GM21515 (cell line): ENCODE results near the gene ADAM12.
"Not testable (repeated sequence)": the region's sequence is repeated elsewhere in the genome, so short reads cannot be mapped to it uniquely, and the experiment has no call there.

Experiments used
- ATAC-seq: cut with Tn5 transposase; IDR thresholded peaks from one replicate; pipeline ENCODE4 v1.9.1; 2021; ENCODE audit not compliant: unreplicated experiment

Gene ADAM12

GRCh38 chr10:125999694-126000093 is 388.6 kb downstream of the ADAM12 start:
- no peak for ATAC-seq

GRCh38 chr10:125997586-125997985 is 390.7 kb downstream of the ADAM12 start:
- no peak for ATAC-seq

GRCh38 chr10:125995726-125996304 is 392.5 kb downstream of the ADAM12 start:
- no peak for ATAC-seq

- no peak for ATAC-seq
Observed at GRCh38 chr10:125994601-125995000, 393.7 kb downstream of the ADAM12 start.

GRCh38 chr10:125992254-125992653 is 396.0 kb downstream of the ADAM12 start:
- no peak for ATAC-seq

- ATAC-seq = no peak
Observed at GRCh38 chr10:125991392-125991791, 396.9 kb downstream of the ADAM12 start.

GRCh38 chr10:125990974-125991373 is 397.3 kb downstream of the ADAM12 start:
- ATAC-seq = no peak

GRCh38 chr10:125989791-125990190 is 398.5 kb downstream of the ADAM12 start:
- ATAC-seq = no peak

GRCh38 chr10:125985557-125986240 is 402.6 kb downstream of the ADAM12 start:
- no peak for ATAC-seq

- no peak for ATAC-seq
Observed at GRCh38 chr10:125984865-125985495, 403.3 kb downstream of the ADAM12 start.

- no peak for ATAC-seq
Observed at GRCh38 chr10:125984346-125984745, 403.9 kb downstream of the ADAM12 start.

- no peak for ATAC-seq
Observed at GRCh38 chr10:125983656-125984055, 404.6 kb downstream of the ADAM12 start.

- ATAC-seq = no peak
Observed at GRCh38 chr10:125983161-125983560, 405.1 kb downstream of the ADAM12 start.

- ATAC-seq = peak; percentile 84
Observed at GRCh38 chr10:125982260-125982948, 405.9 kb downstream of the ADAM12 start.

- ATAC-seq = no peak
Observed at GRCh38 chr10:125980521-125981035, 407.7 kb downstream of the ADAM12 start.

GRCh38 chr10:125979976-125980375 is 408.3 kb downstream of the ADAM12 start:
- ATAC-seq = no peak

GRCh38 chr10:125976960-125977605 is 411.2 kb downstream of the ADAM12 start:
- ATAC-seq = no peak

- not testable (repeated sequence) for ATAC-seq
Observed at GRCh38 chr10:125970077-125970630, 418.1 kb downstream of the ADAM12 start.

- ATAC-seq = no peak
Observed at GRCh38 chr10:125967533-125967932, 420.7 kb downstream of the ADAM12 start.

- ATAC-seq = no peak
Observed at GRCh38 chr10:125964558-125964957, 423.7 kb downstream of the ADAM12 start.
